Esophagus squamous epithelium (tissue), 5 donors: ENCODE measurements around the gene ANKH. TPM values are rescaled to one million over a fixed set of nuclear protein-coding genes. Genes with fewer than 3 reads are reported as not detected.

Experiments
- DNase-seq: peaks from one replicate; lab custom pipeline; 2025; lab: John Stamatoyannopoulos, UW
- H3K27ac ChIP-seq, 4 donors: fragments of 200-600 bp; sonication (generic); one replicate each; pipeline ENCODE4 v1.5.1; 2016 to 2019; ENCODE audit warnings: mild to moderate bottlenecking in 1 of 4
- H3K27me3 ChIP-seq, 4 donors: fragments of 200-600 bp; sonication (generic); 1 replicate in 3 of 4; 2 replicates in 1 of 4; pipeline versions ENCODE4 v1.5.1 to v1.6.0; 2017 to 2021; ENCODE audit warnings: antibody characterized with exemption in 1 of 4
- H3K36me3 ChIP-seq, 3 donors: fragments of 200-600 bp; sonication (generic); one replicate each; pipeline ENCODE4 v1.5.1; 2016 to 2019
- H3K4me1 ChIP-seq, 3 donors: fragments of 200-600 bp; sonication (generic); one replicate each; pipeline ENCODE4 v1.5.1; 2017 to 2019
- H3K4me3 ChIP-seq, 4 donors: fragments of 200-600 bp; sonication (generic); 1 replicate in 3 of 4; 2 replicates in 1 of 4; pipeline ENCODE4 v1.5.1; 2016 to 2019; ENCODE audit warnings: mild to moderate bottlenecking in 2 of 4, moderate library complexity in 1 of 4
- H3K9me3 ChIP-seq, 3 donors: fragments of 200-600 bp; sonication (generic); one replicate each; pipeline ENCODE4 v1.5.1; 2016 to 2019
- CTCF ChIP-seq, 6 experiments: fragments of 450-650 bp in 4 of 6; fragments of 200-600 bp in 2 of 6; sonication (generic) in 2 of 6; IDR thresholded peaks; one replicate each; pipeline ENCODE4 v1.5.1; 2016 to 2019; ENCODE audit warnings: antibody characterized with exemption in 6 of 6, mild to moderate bottlenecking in 4 of 6, moderate library complexity in 4 of 6
- POLR2A ChIP-seq, 4 donors: fragments of 450-650 bp; IDR thresholded peaks; one replicate each; pipeline ENCODE4 v1.6.1; 2017; ENCODE audit warnings: antibody characterized with exemption in 4 of 4, mild to moderate bottlenecking in 4 of 4, moderate library complexity in 3 of 4
- WGBS, 2 donors: methylation state at CpG; one replicate each; pipeline ENCODE4 v1.1.5; 2018; 5-methylcytosine and 5-hydroxymethylcytosine counted together
- intact Hi-C: fragments of 100-400 bp; cut with DNase I; formaldehyde crosslinking; loops from one replicate; pipeline ENCODE4 v1.15.0; 2022
- total RNA-seq, 4 donors: library from RNA; depleted of rRNA; stranded (reverse); fragments of >200 nt; gene quantifications; one replicate each; pipeline ENCODE4 v1.1.0, GENCODE V29; 2016
- donor health status: DM: yes; HTN: yes; CAD: no.

ANKH gene
- total RNA-seq, 4 donors from 2014 or later = 10.0 to 38.0 (median 16.7) TPM

- WGBS, 2 donors = 38 to 69% methylated on average over 7 of the region's 7 CpGs
- H3K9me3 ChIP-seq = no peaks in the 10 kb centered on the region
- no peaks in the 10 kb centered on the region for H3K36me3 ChIP-seq
- no peak for DNase-seq
- H3K4me3 ChIP-seq = no peak overlapping the region
- H3K27me3 ChIP-seq = no peaks in the 10 kb centered on the region
- peaks cover 0 to 27% (median 0%) of the 10 kb centered on the region in 3 donors for H3K4me1 ChIP-seq
- no peak overlapping the region for H3K27ac ChIP-seq
- intact Hi-C loops = no loop called here
- no peak for TF ChIP-seq CTCF (IDR thresholded peaks at IDR 0.05)
- TF ChIP-seq POLR2A (IDR thresholded peaks at IDR 0.05) = no peak
Observed at GRCh38 chr5:14859980-14860379, 11.6 kb downstream of the ANKH start.

GRCh38 chr5:14859150-14859549 lies 12.4 kb downstream of the ANKH start:
- H3K36me3 ChIP-seq = no peaks in the 10 kb centered on the region
- H3K27ac ChIP-seq = no peak overlapping the region
- 89 to 100% methylated on average over 1 of the region's 1 CpG for WGBS, 2 donors
- no peak overlapping the region for H3K4me3 ChIP-seq
- no peaks in the 10 kb centered on the region for H3K9me3 ChIP-seq
- H3K4me1 ChIP-seq = peaks cover 0 to 31% (median 0%) of the 10 kb centered on the region in 3 donors
- intact Hi-C loops = no loop called here
- TF ChIP-seq POLR2A (IDR thresholded peaks at IDR 0.05) = no peak
- TF ChIP-seq CTCF (IDR thresholded peaks at IDR 0.05) = no peak
- no peaks in the 10 kb centered on the region for H3K27me3 ChIP-seq
- no peak for DNase-seq

- H3K4me1 ChIP-seq = peaks cover 0 to 45% (median 0%) of the 10 kb centered on the region in 3 donors
- H3K4me3 ChIP-seq = no peak overlapping the region
Observed at GRCh38 chr5:14855366-14855765, 16.2 kb downstream of the ANKH start.

GRCh38 chr5:14854799-14855198 lies 16.8 kb downstream of the ANKH start:
- no peaks in the 10 kb centered on the region for H3K36me3 ChIP-seq
- 89 to 94% methylated on average over 4 of the region's 4 CpGs for WGBS, 2 donors
- no peak for DNase-seq
- no peak overlapping the region for H3K27ac ChIP-seq
- TF ChIP-seq CTCF (IDR thresholded peaks at IDR 0.05) (no peak), POLR2A (IDR thresholded peaks at IDR 0.05) (no peak)
- intact Hi-C loops = no loop called here
- H3K27me3 ChIP-seq = no peaks in the 10 kb centered on the region
- H3K4me3 ChIP-seq = no peak overlapping the region
- H3K9me3 ChIP-seq = no peaks in the 10 kb centered on the region
- peaks cover 0 to 45% (median 0%) of the 10 kb centered on the region in 3 donors for H3K4me1 ChIP-seq

More at GRCh38 chr5:14855366-14855765, 16.2 kb downstream of the ANKH start:
- Histone ChIP-seq H3K36me3 (no peaks in the 10 kb centered on the region), H3K9me3 (no peaks in the 10 kb centered on the region), H3K27ac (no peak overlapping the region), H3K27me3 (no peaks in the 10 kb centered on the region)
- intact Hi-C loops = no loop called here
- DNase-seq = no peak
- no peak for TF ChIP-seq CTCF (IDR thresholded peaks at IDR 0.05)
- 14 to 63% methylated on average over 1 of the region's 1 CpG for WGBS, 2 donors

GRCh38 chr5:14853685-14854084 lies 17.9 kb downstream of the ANKH start:
- TF ChIP-seq CTCF (IDR thresholded peaks at IDR 0.05) (no peak), POLR2A (IDR thresholded peaks at IDR 0.05) (no peak)
- peaks cover 0 to 51% (median 0%) of the 10 kb centered on the region in 3 donors for H3K4me1 ChIP-seq
- intact Hi-C loops = no loop called here
- no peak overlapping the region for H3K27ac ChIP-seq
- DNase-seq = no peak
- H3K4me3 ChIP-seq = no peak overlapping the region
- H3K9me3 ChIP-seq = no peaks in the 10 kb centered on the region
- no peaks in the 10 kb centered on the region for H3K36me3 ChIP-seq
- WGBS, 2 donors = 90 to 93% methylated on average over 4 of the region's 4 CpGs
- H3K27me3 ChIP-seq = no peaks in the 10 kb centered on the region
